ENCODE results near the gene MARCO.

The MARCO gene, protein sequence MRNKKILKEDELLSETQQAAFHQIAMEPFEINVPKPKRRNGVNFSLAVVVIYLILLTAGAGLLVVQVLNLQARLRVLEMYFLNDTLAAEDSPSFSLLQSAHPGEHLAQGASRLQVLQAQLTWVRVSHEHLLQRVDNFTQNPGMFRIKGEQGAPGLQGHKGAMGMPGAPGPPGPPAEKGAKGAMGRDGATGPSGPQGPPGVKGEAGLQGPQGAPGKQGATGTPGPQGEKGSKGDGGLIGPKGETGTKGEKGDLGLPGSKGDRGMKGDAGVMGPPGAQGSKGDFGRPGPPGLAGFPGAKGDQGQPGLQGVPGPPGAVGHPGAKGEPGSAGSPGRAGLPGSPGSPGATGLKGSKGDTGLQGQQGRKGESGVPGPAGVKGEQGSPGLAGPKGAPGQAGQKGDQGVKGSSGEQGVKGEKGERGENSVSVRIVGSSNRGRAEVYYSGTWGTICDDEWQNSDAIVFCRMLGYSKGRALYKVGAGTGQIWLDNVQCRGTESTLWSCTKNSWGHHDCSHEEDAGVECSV

DNA sequence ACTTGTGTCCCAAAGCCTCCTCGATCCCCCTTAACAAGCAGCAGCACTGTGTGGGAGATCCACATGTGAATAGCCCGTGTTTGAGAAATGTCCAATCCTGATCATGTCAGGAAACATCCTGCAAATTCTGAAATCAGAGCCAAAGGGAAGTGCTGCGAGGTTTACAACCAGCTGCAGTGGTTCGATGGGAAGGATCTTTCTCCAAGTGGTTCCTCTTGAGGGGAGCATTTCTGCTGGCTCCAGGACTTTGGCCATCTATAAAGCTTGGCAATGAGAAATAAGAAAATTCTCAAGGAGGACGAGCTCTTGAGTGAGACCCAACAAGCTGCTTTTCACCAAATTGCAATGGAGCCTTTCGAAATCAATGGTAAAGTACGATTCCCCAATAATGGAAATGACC is at the start of gene MARCO:
Gene MARCO (plus strand): TSS at position 164 of the 400 bp plus-strand sequence. CDS start 107 bp downstream, at position 271.
- no peak for DNase-seq

DNA sequence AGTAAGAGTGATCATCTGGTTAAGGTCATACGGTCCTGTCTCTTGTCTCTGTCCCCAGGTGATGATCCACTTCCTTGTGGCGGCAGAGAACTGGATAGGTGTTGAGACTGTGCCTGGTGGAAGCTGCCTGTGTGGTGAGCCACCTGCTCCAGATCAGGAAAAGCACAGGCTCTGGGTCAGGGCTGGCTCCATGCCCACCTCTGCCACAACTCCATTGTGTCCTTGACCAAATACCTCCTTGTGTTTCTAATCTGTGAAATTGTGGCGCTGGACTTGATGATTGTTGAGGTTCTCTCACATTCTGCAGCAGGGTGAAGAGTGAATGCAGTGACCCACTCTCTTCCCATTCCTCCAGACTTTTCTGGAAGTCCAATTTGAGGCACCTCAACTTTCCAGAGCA is 48.9 kb upstream of the MARCO start:
- no peak for DNase-seq

DNA sequence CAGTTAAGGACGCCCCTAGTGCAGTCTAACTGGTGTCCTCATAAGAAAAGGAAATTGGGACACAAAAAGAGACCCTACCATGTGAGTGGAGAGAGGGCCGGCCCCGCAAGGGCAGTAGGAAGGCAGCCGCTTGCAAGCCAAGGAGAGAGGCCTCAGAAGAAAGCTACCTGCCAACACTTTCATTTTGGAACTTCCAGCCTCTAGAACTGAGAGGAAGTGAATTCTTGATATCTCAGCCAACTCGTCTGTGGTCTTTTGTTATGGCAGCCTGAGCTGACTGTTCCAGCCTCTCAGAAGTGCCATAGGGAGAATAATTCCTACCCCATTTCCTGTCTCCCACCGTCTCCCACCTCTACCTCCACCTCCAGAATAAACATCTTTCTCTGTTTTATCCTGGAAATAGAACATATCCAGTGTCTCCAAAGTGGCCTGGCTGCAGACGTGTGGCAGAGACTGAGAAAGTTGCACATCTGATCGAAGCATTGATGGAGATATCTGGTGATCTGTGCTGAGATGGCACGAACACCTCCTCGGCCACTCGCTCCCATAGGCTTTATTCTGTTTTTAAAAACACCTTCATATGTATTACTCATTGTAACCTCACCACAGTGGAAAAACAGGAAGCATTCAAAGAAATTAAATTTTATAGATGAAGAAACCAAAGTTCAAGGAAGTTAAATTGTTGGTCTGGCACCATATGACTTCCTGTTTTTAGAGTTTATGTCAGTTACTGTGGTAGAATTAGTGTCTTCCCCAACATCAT is 39.5 kb upstream of the MARCO start:
- no peak for DNase-seq

DNA sequence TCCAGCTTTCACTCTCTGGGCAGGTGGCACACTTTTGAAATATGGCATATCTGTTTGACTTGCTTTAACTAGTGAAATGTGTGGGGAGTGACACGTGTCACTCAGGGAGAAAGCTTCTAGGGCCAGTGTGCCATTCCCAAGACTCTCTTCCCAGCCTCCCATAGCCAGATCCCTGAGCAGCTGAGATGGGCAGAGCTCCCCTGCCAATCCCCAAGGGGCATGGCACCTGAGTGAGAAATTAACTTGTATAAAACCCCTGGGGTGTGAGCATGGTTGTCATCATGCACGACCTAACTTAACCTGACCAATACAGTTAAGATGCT is 39.0 kb upstream of the MARCO start:
- no peak for DNase-seq

DNA sequence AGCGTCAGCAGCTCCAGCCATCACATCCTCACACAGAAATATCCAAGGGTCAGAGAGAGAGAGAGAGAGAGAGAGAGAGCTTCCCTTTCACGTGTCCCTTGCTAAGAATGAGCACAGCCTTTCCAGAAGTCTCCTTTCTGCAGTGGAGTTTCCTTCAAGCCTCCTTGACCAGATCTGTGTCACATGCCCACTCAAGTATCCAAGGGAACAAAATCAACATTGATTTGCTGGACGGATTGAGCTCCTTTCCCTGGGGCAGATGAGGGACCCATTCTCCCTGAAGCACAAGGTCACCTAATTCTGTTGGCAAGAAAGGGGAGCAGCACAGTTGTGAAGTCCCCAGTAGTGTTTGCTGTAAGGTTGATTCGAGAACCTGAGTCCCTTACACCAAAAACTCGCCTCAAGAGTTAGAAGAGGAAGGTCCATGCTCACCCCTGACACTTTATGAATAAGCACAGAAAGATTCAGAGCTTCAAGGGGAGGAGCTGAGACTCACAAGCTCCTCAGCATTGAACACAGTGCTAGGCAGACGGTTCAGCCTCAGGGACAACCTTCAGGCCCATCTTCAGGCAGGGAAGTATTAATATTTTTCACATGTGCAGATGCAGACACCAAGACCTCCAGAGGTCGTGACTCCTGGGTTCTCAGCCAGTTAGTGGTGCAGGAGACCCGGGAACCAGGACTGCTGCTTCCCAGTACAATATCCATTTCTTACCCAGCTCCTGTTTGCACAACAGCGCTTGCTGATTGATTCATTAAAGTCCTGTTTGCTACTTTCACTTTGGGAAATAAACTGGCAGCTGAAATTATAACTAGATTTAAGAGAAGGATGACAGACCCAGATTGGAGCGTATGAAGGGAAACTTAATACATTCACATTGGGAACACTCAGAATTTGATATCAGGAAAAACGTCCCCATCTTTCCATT is 38.2 kb upstream of the MARCO start:
- no peak for DNase-seq

DNA sequence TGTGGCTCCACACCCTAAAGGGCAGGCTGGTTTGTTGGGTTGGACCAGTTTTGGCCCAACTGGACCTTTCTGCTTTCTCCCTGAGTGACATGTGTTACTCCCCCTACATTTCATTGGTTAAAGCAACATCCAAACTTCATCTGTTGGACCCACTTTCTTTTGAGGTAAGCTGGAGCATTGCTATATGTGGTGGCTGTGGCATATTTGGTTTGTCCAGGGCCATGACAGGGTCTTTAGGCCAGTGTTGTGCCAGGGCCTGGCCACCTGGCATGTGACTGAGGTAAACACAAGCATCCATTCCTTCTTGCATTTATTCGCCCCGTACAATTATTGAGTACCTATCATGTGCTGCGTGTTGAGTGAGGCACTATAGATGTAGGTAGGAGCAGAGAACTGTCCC is 36.8 kb upstream of the MARCO start:
- no peak for DNase-seq

DNA sequence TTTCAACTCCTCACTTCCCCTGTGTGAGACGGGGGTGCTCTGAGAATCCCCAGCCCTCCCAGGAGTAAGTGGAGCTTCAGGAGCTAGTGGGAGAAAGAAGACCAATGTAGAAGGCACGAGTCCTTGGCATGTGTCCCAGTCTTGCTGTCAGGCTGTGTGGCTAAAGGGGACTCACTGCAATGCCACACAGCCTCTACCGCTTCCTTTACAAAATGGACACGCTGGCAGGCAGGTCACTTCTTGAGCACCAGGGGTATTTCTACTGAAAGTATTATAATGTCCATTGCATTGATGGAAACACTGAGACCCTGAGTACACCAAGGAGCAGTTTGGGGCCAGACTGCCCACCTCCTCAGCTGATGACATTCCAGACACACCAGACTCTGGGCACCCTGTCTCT is 35.8 kb upstream of the MARCO start:
- no peak for DNase-seq

DNA sequence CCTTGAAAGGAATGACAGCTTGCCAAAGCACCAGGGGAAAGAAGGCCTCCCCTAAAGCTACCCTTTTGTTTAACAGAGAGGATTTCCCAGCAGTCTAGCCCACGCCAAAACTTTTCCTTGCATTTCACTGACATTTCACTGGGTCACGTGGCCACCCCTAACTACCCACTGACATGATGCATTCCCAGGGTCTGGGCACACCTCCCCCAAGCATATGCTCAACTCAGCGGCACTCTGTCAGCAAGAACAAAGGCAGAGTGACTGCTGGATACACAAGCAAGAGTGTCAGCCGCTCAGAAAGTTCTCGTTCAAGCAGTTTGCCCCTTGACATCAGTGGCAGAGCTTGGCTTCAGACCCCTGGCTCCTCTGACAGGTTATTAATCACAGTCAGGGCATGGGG is 34.2 kb upstream of the MARCO start:
- no peak for DNase-seq

DNA sequence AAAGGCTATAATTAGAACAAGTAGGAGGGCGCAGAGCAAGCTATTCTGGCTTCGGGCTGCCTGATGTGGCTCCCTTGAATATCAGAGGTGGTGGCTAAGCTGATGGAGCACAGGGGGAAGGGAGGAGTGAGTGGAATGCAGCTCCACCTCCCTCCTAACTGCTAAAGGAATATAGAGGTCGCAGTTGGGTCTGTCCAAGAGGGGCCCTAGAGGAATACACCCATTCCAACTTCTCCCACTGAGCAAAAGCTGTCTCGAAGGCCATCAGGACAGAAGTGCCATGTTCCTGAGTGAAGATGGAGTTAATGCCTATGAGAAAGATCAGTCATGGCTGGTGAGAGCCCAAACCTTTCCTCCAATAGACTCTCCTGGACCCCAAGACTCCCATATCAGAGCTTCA is 32.8 kb upstream of the MARCO start:
- DNase-seq, result no peak

DNA sequence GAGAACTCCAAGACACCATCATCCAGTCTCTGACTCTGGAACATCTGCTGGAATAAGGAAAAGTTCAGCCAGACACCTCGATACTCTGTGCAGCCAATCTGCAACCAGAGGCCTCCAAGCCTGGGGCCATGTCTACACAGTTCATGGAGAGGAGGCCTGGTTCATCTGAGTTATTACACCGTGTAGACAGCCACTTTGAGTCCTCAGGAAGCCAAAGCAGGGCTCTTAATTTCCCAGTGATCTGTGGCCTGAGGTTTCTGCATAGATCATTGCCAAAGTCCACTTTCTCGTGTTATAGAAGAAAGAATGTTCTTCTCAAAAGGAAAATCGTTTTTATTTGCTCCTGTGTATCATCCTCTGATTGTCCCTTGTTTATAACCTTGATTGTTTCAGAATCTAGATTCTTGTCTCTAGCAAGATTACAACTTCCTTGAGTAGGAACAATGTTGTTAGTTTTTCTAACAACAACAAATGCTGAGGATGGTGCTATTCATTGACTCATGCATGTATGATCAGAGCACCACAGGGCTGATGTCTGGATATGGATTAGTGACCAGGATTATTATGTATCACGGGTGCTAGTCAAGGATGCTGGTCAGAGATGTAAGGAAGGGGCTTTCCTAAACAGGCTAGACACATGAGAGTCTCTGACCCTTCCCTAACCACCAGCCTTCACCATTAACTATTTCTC is 30.7 kb upstream of the MARCO start:
- DNase-seq, result no peak

DNA sequence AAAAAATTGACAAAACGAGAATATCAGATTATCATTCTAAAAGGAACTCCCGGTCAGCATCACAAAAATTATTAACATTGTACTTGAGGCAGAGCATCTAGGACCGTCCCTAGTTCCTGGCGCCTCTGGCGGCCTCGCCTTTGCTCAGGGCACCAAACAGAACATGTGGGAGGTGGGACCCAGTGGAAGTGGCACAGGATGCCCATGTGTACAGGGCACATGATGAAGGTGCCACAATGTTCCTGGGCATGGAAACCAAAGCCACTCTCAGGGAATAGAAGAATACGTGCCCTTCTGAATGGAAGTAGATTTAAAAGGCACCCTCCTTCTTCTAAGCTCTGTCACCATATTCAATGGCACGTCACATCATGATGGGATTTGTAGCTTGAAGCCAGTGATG is 30.1 kb upstream of the MARCO start:
- DNase-seq, result no peak

DNA sequence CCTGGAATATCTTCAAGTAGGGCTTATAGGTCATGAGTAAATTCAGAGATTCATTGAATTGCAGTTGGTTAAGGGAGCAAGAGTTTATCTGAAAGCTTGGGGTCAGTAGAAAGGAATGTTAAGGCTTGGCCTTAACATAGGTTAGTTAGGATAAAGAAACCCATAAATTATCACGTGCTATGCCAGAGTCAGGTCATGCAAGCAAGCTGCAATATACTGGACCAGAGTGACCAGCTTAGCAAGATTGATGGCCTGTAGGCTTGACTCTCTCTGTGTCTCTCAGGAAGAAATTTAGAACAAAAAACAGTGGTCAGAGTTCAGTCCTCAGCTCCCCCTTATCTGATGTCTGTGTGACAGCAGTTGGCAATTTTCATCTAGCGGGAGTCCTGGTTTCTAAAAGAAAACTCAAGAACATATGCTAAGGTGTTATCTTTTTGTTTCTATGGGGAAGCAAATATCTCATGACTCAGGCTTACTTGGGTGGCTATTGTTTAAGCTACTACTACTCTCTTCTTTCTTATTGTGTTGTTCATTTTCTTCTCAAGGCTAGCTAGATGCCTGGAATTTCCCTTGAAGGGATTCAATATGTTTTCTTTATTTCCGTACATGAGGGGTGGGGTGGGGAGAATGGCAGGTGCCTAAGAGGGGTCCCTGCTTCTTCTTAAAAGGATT is 28.7 kb upstream of the MARCO start:
- DNase-seq, result no peak

DNA sequence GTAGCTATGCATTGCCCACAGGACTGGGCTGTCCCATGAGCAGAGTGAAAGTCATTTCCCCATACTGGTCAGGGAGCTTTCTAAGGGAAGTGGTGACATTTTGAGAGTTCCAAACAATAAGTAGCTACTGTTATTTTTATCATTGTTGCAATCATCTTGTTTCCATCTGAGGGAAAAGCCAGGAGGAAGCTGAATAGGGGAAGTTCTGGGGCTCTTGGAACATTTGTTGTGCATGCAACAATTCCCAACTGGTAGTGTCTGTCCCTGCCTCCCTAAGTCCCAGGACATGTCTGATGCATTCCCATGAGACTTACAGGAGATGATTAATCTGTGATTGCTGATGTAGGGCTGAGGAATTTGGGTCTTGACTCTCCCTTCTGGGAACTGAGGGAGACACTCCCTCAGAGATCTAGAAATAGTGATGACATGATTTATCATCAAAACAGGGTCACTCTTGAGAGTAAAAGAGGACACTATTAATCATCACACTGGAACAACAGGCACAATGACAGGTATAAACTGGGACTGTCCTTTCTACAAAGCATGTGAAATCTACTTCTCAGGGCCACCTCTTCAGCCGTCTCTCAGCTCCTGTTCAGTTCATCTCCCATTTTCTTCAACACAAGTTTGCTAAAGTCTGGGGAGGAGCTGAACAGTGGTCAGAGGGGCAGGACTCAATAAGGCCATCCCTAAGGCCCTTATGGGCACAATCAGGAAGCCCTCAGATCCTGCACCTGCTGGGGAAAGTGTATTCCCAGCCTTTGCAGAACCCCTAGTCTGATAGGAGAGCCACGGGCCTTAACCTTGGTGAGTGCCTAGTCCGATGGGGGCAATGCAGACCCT is 28.0 kb upstream of the MARCO start:
- no peak for DNase-seq

DNA sequence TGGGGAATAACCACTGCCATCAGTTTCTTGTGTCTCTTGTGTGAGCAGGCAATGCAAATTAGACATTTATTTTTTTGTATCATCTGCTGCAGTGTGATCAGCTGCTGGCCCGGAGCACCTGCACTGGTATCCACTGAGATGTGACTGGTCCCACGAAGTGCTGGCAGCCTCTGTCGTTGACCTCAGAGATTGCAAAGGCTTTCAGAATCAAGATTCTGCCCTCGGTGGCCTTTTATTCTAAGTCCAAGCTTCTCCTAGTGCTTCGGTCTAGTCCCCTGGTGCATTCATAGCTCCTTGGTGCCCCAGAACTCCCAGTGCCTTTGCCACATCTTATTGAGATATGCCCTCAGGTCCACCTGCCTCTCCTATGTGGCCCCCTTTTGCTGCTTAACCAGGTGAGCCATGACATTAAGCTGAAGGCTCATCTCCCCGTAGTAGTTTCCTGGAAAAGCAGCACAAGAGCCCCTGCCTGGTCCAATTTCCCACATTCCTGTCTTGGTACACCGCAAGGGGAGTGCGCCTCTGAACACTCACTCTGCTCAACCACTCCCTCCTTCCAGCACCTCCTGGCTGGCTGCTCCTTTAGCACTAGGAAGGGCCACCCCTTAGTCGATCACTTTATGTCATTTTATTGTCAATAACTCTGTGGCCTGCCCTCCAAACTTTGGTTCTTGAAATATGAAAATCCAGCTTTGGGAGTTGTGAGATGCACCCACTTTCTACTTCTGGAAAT is 27.1 kb upstream of the MARCO start:
- DNase-seq, result no peak

DNA sequence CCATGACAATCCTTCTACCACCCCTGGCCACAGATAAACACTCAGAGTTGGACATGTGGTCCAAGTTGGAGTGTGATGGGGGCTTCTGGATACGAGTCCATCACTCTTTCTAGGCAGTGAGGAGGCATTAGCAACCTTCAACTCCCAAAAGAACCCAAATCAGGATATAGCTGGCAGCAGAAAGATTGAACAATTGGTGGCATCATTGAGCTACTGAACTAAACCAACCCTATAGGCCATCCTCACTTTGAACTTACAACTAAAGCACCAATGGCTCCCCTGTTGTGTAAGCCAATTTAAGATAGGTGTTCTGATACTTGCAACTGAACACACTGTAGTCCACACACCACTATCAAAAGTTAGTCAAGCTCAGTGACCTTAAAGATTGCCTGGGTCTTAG is 24.0 kb upstream of the MARCO start:
- no peak for DNase-seq

DNA sequence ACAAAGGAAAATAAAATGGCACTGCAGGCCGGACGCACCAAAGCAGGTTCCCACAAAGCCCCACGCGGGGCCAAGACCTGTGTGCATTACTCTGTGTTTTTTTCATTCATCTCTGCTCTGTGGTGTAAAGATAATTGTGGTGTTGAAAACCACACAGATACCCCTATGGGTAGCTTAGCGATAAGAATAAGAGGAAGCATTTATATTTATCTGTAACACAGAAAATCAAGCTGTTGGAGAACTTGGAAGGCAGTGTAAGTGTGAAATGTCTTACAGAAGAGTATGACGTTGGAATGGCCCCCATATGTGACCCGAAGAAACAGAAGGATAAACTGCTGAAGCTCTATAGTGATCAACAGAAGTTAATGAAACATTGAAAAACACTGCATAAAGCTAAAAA is 20.3 kb upstream of the MARCO start:
- no peak for DNase-seq

DNA sequence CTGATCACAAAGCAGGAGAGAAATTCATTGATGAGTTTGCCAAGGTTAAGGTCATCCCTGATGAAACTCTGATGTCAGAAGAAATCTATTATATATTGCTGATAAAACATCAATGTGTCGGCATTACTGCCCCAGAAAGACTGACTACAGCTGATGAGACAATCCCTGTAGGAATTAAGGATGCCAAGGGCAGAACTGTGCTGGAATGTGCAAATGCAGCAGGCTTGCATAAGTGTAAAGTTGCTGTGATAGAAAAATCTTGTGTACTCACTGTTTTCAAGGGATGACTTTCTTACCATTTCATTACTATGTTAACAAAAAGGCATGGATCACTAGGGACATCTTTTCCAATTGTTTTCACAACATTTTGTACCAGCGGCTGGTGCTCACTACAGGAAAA is 19.7 kb upstream of the MARCO start:
- no peak for DNase-seq

DNA sequence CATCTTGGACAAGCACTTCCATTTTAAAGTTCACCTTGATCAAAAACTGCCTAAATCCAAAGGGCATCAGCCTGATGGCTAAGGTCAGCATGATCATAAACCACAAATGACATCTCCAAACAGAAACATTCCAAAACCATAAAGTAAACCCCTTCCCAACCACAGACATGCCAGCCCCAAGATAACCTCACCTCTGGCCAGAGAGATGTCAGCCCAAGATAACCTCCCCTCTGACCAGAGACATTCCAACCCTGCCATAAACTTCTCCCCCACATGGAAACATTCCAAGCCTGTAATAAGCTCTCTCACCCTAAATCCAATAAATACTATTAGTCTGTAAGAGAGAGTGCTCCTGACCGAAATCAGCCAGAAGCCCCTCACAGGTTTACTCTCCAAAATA is 18.6 kb upstream of the MARCO start:
- DNase-seq, result no peak

DNA sequence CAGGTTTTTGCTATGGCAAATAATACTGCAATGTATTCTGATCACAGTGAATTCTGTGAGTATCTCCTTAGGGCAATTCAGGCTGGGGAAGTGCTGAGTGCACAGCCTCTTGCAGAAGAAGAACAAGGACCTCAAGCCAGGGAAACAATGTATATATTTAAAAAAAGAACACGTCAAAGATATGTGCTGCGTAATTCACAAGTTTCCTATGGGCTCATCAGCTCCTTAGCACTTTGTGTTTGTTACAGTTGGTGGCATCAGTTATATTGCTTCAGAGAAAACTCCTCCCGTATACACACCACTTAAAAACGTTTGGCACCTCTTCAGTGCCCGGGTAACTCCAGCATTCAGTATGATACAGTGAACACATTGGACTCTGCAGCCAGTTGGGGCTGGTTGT is 16.5 kb upstream of the MARCO start:
- no peak for DNase-seq

DNA sequence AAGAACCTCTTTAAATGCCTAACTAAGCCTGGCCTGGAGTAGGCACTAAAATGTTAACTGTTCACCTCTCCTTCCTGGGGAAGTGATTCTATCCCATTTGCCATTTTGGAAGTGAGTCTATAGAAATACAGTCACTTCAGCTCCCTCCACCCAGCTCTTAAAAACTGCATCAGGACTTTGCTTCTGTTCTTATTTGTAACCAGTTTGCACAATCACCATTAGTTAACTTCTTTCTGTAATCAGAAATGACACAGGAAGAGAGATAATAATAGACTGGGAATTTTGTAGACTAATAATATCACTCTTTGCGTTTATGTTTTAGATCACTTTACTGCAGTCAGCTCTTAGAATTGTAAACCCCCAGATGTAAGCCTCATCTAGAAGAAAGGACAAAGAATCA is 16.0 kb upstream of the MARCO start:
- DNase-seq, result no peak
